HepG2 (cell line): ENCODE results near the gene ENO1. TPM values are rescaled to one million over a fixed set of nuclear protein-coding genes. Genes with fewer than 3 reads are reported as not detected.

Source experiments
- AGO1 ChIP-seq: fragments of 200-400 bp; formaldehyde crosslinking; IDR thresholded peaks from 2 replicates; pipeline ENCODE4 v1.6.1; 2017; ENCODE audit warnings: mild to moderate bottlenecking, low read depth, low read length, moderate library complexity; ENCODE audit not compliant: poor library complexity, severe bottlenecking
- AKAP8 ChIP-seq: sonication (generic); formaldehyde crosslinking; IDR thresholded peaks from 2 replicates; pipeline ENCODE4 v1.5.1; 2020; ENCODE audit warnings: mild to moderate bottlenecking, missing genetic modification reagents
- CBX1 ChIP-seq: IDR thresholded peaks from one replicate; pipeline ENCODE4 v1.6.1; 2016; ENCODE audit warnings: antibody characterized with exemption, low read depth
- DRAP1 ChIP-seq: IDR thresholded peaks from 2 replicates; pipeline ENCODE4 v1.6.1; 2016; ENCODE audit warnings: missing genetic modification reagents, missing compliant biosample characterization
- GATAD1 ChIP-seq: IDR thresholded peaks from 2 replicates; pipeline ENCODE4 v1.6.1; 2016; ENCODE audit warnings: missing genetic modification reagents, missing compliant biosample characterization
- MAX ChIP-seq: IDR thresholded peaks from 2 replicates; pipeline ENCODE4 v1.6.1; 2012; ENCODE audit warnings: inconsistent platforms
- MXD1 ChIP-seq: sonication (generic); formaldehyde crosslinking; IDR thresholded peaks from 2 replicates; pipeline ENCODE4 v1.4.0; 2020; ENCODE audit warnings: mild to moderate bottlenecking, missing genetic modification reagents
- PHF8 ChIP-seq: sonication (generic); formaldehyde crosslinking; IDR thresholded peaks from 2 replicates; pipeline ENCODE4 v1.5.0; 2020; ENCODE audit warnings: missing genetic modification reagents
- RBM22 ChIP-seq: fragments of 200-400 bp; formaldehyde crosslinking; optimal IDR thresholded peaks from 2 replicates; pipeline ENCODE3; 2017; ENCODE audit warnings: mild to moderate bottlenecking, low read length, moderate library complexity
- TARDBP ChIP-seq: sonication (generic); formaldehyde crosslinking; IDR thresholded peaks from 2 replicates; pipeline ENCODE4 v1.8.0; 2022; ENCODE audit warnings: mild to moderate bottlenecking, missing genetic modification reagents
- THAP9 ChIP-seq: sonication (generic); formaldehyde crosslinking; IDR thresholded peaks from 2 replicates; pipeline ENCODE4; 2020; ENCODE audit warnings: missing genetic modification reagents, mild to moderate bottlenecking, borderline replicate concordance
- ZBTB34 ChIP-seq: sonication (generic); formaldehyde crosslinking; IDR thresholded peaks from 2 replicates; pipeline ENCODE4 v1.8.0; 2022; ENCODE audit warnings: mild to moderate bottlenecking, missing genetic modification reagents
- ZFP36L2 ChIP-seq: sonication (generic); formaldehyde crosslinking; IDR thresholded peaks from 2 replicates; pipeline ENCODE4 v1.4.0; 2020; ENCODE audit warnings: missing genetic modification reagents
- ZNF501 ChIP-seq: sonication (generic); formaldehyde crosslinking; IDR thresholded peaks from 2 replicates; pipeline ENCODE4 v1.5.1; 2020; ENCODE audit warnings: mild to moderate bottlenecking, moderate library complexity, missing genetic modification reagents
- ZNF687 ChIP-seq: sonication (generic); formaldehyde crosslinking; IDR thresholded peaks from 2 replicates; pipeline ENCODE4 v1.5.1; 2020; ENCODE audit warnings: mild to moderate bottlenecking, missing genetic modification reagents, moderate library complexity
- ZNF83 ChIP-seq: sonication (generic); formaldehyde crosslinking; IDR thresholded peaks from 2 replicates; pipeline ENCODE4 v1.4.0; 2020; ENCODE audit warnings: missing genetic modification reagents, mild to moderate bottlenecking, borderline replicate concordance
- polyA plus RNA-seq, 8 experiments: library from polyadenylated mRNA; depleted of rRNA in 3 of 8; stranded (reverse) in 7 of 8; unstranded in 1 of 8; fragments of >200 nt; fragmentation: Illumina TruSeq in 4 of 8; extraction: Trizol in 4 of 8; gene quantifications; 2 replicates each; pipeline versions ENCODE4 v1.2.1 to v1.2.3, GENCODE V29; 2011 to 2016; ENCODE audit warnings: low read depth in 4 of 8, missing spikeins in 1 of 8, mixed read lengths in 1 of 8; ENCODE audit not compliant: insufficient read depth in 1 of 8
- total RNA-seq, 5 experiments: library from RNA; depleted of rRNA; stranded (reverse); fragments of >200 nt; fragmentation: Illumina TruSeq; extraction: Trizol; gene quantifications; 2 replicates each; pipeline ENCODE4 v1.2.3, GENCODE V29; 2016; ENCODE audit warnings: low read depth in 1 of 5

ENO1 gene
- total and polyA plus RNA-seq, 2 of the 13 experiments (the other 11 are each of a cell fraction or from before 2014, with no cell fraction given): 1,559 to 3,103 TPM

GRCh38 chr1:8870616-8871538, 7.6 kb downstream of the ENO1 start (continued):
- TF ChIP-seq ZNF687 (CRISPR knock-in tag): peak; percentile 17; the same call in 1 of the 2 replicates
- TF ChIP-seq MXD1 (CRISPR knock-in tag): 0 out of 2 replicates have a peak, but pooled peaks have one; percentile 23
- no peak for TF ChIP-seq CBX1
- 0 out of 2 replicates have a peak, but pooled peaks have one; percentile 25 for TF ChIP-seq ZBTB34
- TF ChIP-seq AGO1: peak; percentile 21
- TF ChIP-seq RBM22: peak; percentile 94
- 0 out of 2 replicates have a peak, but pooled peaks have one; percentile 17 for TF ChIP-seq AKAP8 (CRISPR knock-in tag)
- no peak for TF ChIP-seq ZFP36L2 (CRISPR knock-in tag)
- TF ChIP-seq GATAD1: 0 out of 2 replicates have a peak, but pooled peaks have one; percentile 10
- 0 out of 2 replicates have a peak, but pooled peaks have one; percentile 28 for TF ChIP-seq THAP9 (CRISPR knock-in tag)
- 0 out of 2 replicates have a peak, but pooled peaks have one; percentile 14 for TF ChIP-seq MAX
- TF ChIP-seq DRAP1 (CRISPR knock-in tag): no peak
- peak; percentile 19; the same call in 1 of the 2 replicates for TF ChIP-seq ZNF501 (CRISPR knock-in tag)
- TF ChIP-seq ZNF83 (CRISPR knock-in tag): peak; percentile 54; the same call in 1 of the 2 replicates
- 0 out of 2 replicates have a peak, but pooled peaks have one; percentile 33 for TF ChIP-seq TARDBP (CRISPR knock-in tag)
- TF ChIP-seq PHF8 (CRISPR knock-in tag): no peak
